HCT116 (cell line): ENCODE measurements around the gene WDR26. TPM values are rescaled to one million over a fixed set of nuclear protein-coding genes. Genes with fewer than 3 reads are reported as not detected.

Experiments
- ATAC-seq: fragments of 200-7000 bp; cut with Tn5 transposase; 2 replicates; pipeline ENCODE4 v1.9.1; 2020; ENCODE audit warnings: mild to moderate bottlenecking, moderate library complexity
- BruUV-seq: library from RNA; stranded (reverse); fragments of 400-500 nt; replicated peaks from 2 replicates; lab custom pipeline; 2021; lab: Mats Ljungman, UMichigan
- CTCF ChIA-PET: fragments of 300-600 bp; sonication (Branson Sonifier 250); formaldehyde crosslinking; loops from one replicate; lab custom pipeline; 2021; ENCODE audit warnings: antibody characterized with exemption; lab: Charles Lee
- POLR2A ChIA-PET: fragments of 300-600, 350-600 bp; sonication (Branson Sonifier 250); formaldehyde crosslinking; loops from one replicate; lab custom pipeline; 2021; ENCODE audit warnings: antibody characterized with exemption; lab: Charles Lee
- RAD21 ChIA-PET, 2 experiments: fragments of 300-600 bp; sonication (Branson Sonifier 250); formaldehyde crosslinking; loops; one replicate each; lab custom pipeline; 2023; ENCODE audit warnings: low total read pairs in 2 of 2; ENCODE audit not compliant: uncharacterized antibody in 2 of 2, unreplicated experiment in 2 of 2, low non-redundant PET in 1 of 2; lab: Charles Lee
- DNase-seq: peaks from one replicate; pipeline ENCODE4 v3.0.0-alpha.2; 2010; ENCODE audit warnings: low read depth, low spot score
- H2AFZ ChIP-seq: fragments of 200-600 bp; shearing (Covaris generic), sonication (generic); 2 replicates; pipeline ENCODE4 v1.6.1; 2017; ENCODE audit warnings: low read depth, mixed run types, mixed read lengths, antibody characterized with exemption, low read length; ENCODE audit not compliant: poor library complexity, severe bottlenecking
- H3K27ac ChIP-seq: 2 replicates; pipeline ENCODE4 v1.5.1; 2012; ENCODE audit warnings: low read depth, low read length
- H3K27me3 ChIP-seq: fragments of 200-600 bp; sonication (generic); 2 replicates; pipeline ENCODE4 v1.6.1; 2016; ENCODE audit warnings: mixed run types, low read length, mixed read lengths; ENCODE audit not compliant: insufficient read depth
- H3K36me3 ChIP-seq, 2 experiments: fragments of 200-500 bp in 1 of 2; fragments of 200-600 bp in 1 of 2; sonication (Bioruptor generic) in 1 of 2; sonication (generic) in 1 of 2; 2 replicates each; pipeline versions ENCODE4 v1.5.1 to v1.6.1; 2014 to 2016; ENCODE audit warnings: low read length in 2 of 2, inconsistent platforms in 1 of 2, mixed read lengths in 1 of 2, mixed run types in 1 of 2; ENCODE audit not compliant: insufficient read depth in 2 of 2, control insufficient read depth in 1 of 2
- H3K4me1 ChIP-seq, 2 experiments: fragments of 200-600 bp in 1 of 2; sonication (generic) in 1 of 2; 2 replicates each; pipeline versions ENCODE4 v1.5.1 to v1.6.1; 2012 to 2017; ENCODE audit warnings: low read length in 2 of 2, inconsistent platforms in 1 of 2, mild to moderate bottlenecking in 1 of 2, mixed read lengths in 1 of 2, mixed run types in 1 of 2, moderate library complexity in 1 of 2; ENCODE audit not compliant: insufficient read depth in 2 of 2, control insufficient read depth in 1 of 2
- H3K4me2 ChIP-seq: fragments of 200-600 bp; sonication (generic); 2 replicates; pipeline ENCODE4 v1.6.1; 2017; ENCODE audit warnings: mixed run types, low read length, mixed read lengths
- H3K4me3 ChIP-seq, 2 experiments: fragments of 200-600 bp in 1 of 2; sonication (generic) in 1 of 2; replicated peaks in 1 of 2; 2 replicates each; pipeline ENCODE4 v1.5.1; 2011 to 2016; ENCODE audit warnings: low read length in 2 of 2, control low read depth in 1 of 2, low read depth in 1 of 2, mild to moderate bottlenecking in 1 of 2, mixed read lengths in 1 of 2, mixed run types in 1 of 2
- H3K79me2 ChIP-seq: fragments of 200-600 bp; sonication (generic); 2 replicates; pipeline ENCODE4 v1.6.1; 2017; ENCODE audit warnings: mild to moderate bottlenecking, mixed run types, low read length, moderate library complexity, mixed read lengths; ENCODE audit not compliant: insufficient read depth
- H3K9ac ChIP-seq: fragments of 200-600 bp; sonication (generic); 2 replicates; pipeline ENCODE4 v1.6.1; 2016; ENCODE audit warnings: low read length, mixed read lengths
- H3K9me2 ChIP-seq: fragments of 200-600 bp; sonication (generic), shearing (Covaris generic); 2 replicates; pipeline ENCODE4 v1.6.1; 2017; ENCODE audit warnings: mixed run types, mild to moderate bottlenecking, moderate library complexity; ENCODE audit not compliant: insufficient read depth
- H3K9me3 ChIP-seq, 2 experiments: fragments of 200-500 bp in 1 of 2; fragments of 200-600 bp in 1 of 2; sonication (Bioruptor generic) in 1 of 2; sonication (generic) in 1 of 2; 2 replicates each; pipeline ENCODE4 v1.6.1; 2014 to 2017; ENCODE audit warnings: low read length in 2 of 2, mixed read lengths in 2 of 2, inconsistent platforms in 1 of 2, low read depth in 1 of 2, mild to moderate bottlenecking in 1 of 2, mixed run types in 1 of 2, moderate library complexity in 1 of 2; ENCODE audit not compliant: control insufficient read depth in 1 of 2, insufficient read depth in 1 of 2
- H4K20me1 ChIP-seq: fragments of 200-600 bp; sonication (generic), shearing (Covaris generic); 2 replicates; pipeline ENCODE4 v1.6.1; 2017; ENCODE audit warnings: mixed run types, mild to moderate bottlenecking, moderate library complexity; ENCODE audit not compliant: insufficient read depth
- CBX3 ChIP-seq: IDR thresholded peaks from 2 replicates; pipeline ENCODE4 v1.6.1; 2012; ENCODE audit warnings: low read depth
- EGR1 ChIP-seq: IDR thresholded peaks from 2 replicates; pipeline ENCODE4 v1.6.1; 2012; ENCODE audit warnings: low read depth
- ELF1 ChIP-seq: IDR thresholded peaks from 2 replicates; pipeline ENCODE4 v1.6.1; 2012; ENCODE audit warnings: low read depth, borderline replicate concordance
- EZH2phosphoT487 ChIP-seq: fragments of 200-600 bp; IDR thresholded peaks from 2 replicates; pipeline ENCODE4 v1.6.1; 2018; ENCODE audit warnings: antibody characterized with exemption, borderline replicate concordance
- JUND ChIP-seq: IDR thresholded peaks from 2 replicates; pipeline ENCODE4 v1.6.1; 2012
- POLR2A ChIP-seq: IDR thresholded peaks from 2 replicates; pipeline ENCODE4 v1.7.0; 2011; ENCODE audit warnings: borderline replicate concordance; ENCODE audit not compliant: insufficient read depth, insufficient read length; ENCODE audit errors: extremely low read depth
- SIN3A ChIP-seq: IDR thresholded peaks from 2 replicates; pipeline ENCODE4 v1.6.1; 2012; ENCODE audit warnings: low read depth
- SP1 ChIP-seq: IDR thresholded peaks from 2 replicates; pipeline ENCODE4 v1.6.1; 2012; ENCODE audit warnings: low read depth
- SRF ChIP-seq: IDR thresholded peaks from 2 replicates; pipeline ENCODE4 v1.6.1; 2012; ENCODE audit warnings: low read depth
- YY1 ChIP-seq: IDR thresholded peaks from 2 replicates; pipeline ENCODE4 v1.6.1; 2011; ENCODE audit warnings: low read length, low read depth, moderate library complexity, mild to moderate bottlenecking; ENCODE audit not compliant: insufficient replicate concordance; ENCODE audit errors: extremely low read depth
- ZFX ChIP-seq: fragments of 450-650 bp; IDR thresholded peaks from 2 replicates; pipeline ENCODE4 v1.6.1; 2017
- intact Hi-C: fragments of 100-400 bp; cut with micrococcal nuclease; formaldehyde crosslinking; loops from 2 replicates; pipeline ENCODE4 v1.10.0; 2022
- total RNA-seq: library from RNA; stranded (reverse); gene quantifications from one replicate; pipeline ENCODE4 v1.2.1, GENCODE V29; 2021; ENCODE audit not compliant: unreplicated experiment
- TF ChIP-seq, protein P1 (sequence below): IDR thresholded peaks from 2 replicates; pipeline ENCODE4 v1.6.1; 2011; ENCODE audit warnings: mild to moderate bottlenecking, low read length, moderate library complexity; ENCODE audit not compliant: insufficient replicate concordance; ENCODE audit errors: extremely low read depth
- TF ChIP-seq, protein P2 (sequence below): IDR thresholded peaks from 2 replicates; pipeline ENCODE4 v1.6.1; 2012
- TF ChIP-seq, protein P3 (sequence below), 3 experiments: fragments of 200-600 bp in 1 of 3; sonication (generic) in 1 of 3; IDR thresholded peaks in 2 of 3; conservative IDR thresholded peaks in 1 of 3; 2 replicates each; pipeline ENCODE4 v1.5.1; 2012 to 2017; ENCODE audit warnings: low read depth in 2 of 3, low read length in 2 of 3, antibody characterized with exemption in 1 of 3, borderline replicate concordance in 1 of 3, control low read depth in 1 of 3, mild to moderate bottlenecking in 1 of 3, mixed read lengths in 1 of 3, mixed run types in 1 of 3, moderate library complexity in 1 of 3; ENCODE audit not compliant: insufficient read depth in 1 of 3
- TF ChIP-seq, protein P4 (sequence below): IDR thresholded peaks from 2 replicates; pipeline ENCODE4 v1.6.1; 2012

The WDR26 gene
- total RNA-seq, 1 experiment from 2014 or later: 57.2 TPM

DNA sequence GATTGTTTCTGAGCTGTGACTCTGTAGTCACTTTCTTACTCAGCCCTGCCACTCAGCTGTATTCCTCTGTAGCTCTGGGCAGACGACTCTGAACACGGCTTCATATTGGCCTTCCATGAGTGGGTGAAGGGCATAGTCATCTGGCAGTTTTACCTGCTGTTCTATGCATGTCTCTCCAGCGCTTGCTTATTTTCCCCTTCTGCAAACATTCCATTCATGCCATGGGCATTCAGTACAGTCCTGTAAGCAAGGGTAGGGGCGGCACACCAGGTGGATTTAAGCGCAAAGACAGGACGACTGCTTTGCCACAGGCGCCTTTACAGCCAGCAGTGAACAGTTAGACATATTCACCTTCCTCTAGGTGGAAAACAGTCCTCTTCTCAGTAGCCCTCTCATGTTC, 4.4 kb upstream of the WDR26 start:
- Histone ChIP-seq H3K9me3 (no peaks in the 10 kb centered on the region), H3K4me1 (peaks cover 9 to 13% of the 10 kb centered on the region in 2 experiments; a peak in 3 of 4 replicates), H3K4me2 (no peak overlapping the region), H2AFZ (no peak overlapping the region), H3K4me3 (no peak overlapping the region), H3K36me3 (peaks cover 0 to 2% of the 10 kb centered on the region in 2 experiments; a peak in 1 of 4 replicates), H3K9ac (no peak overlapping the region), H3K79me2 (peaks cover 17% of the 10 kb centered on the region), H3K9me2 (no peaks in the 10 kb centered on the region)
- intact Hi-C loops: loop anchor here (10.0 kb wide), 1 partner anchor 486 kb away; the partner anchor contains the start of gene DNAH14
- ChIA-PET POLR2A (no interaction called here), RAD21 (no interaction called here), CTCF (no interaction called here)
- ATAC-seq (no peak), DNase-seq (no peak)
- BruUV-seq: no TSS peak
- TF ChIP-seq ELF1 (no peak), CBX3 (no peak), SIN3A (no peak)
- TF ChIP-seq, protein P1, sequence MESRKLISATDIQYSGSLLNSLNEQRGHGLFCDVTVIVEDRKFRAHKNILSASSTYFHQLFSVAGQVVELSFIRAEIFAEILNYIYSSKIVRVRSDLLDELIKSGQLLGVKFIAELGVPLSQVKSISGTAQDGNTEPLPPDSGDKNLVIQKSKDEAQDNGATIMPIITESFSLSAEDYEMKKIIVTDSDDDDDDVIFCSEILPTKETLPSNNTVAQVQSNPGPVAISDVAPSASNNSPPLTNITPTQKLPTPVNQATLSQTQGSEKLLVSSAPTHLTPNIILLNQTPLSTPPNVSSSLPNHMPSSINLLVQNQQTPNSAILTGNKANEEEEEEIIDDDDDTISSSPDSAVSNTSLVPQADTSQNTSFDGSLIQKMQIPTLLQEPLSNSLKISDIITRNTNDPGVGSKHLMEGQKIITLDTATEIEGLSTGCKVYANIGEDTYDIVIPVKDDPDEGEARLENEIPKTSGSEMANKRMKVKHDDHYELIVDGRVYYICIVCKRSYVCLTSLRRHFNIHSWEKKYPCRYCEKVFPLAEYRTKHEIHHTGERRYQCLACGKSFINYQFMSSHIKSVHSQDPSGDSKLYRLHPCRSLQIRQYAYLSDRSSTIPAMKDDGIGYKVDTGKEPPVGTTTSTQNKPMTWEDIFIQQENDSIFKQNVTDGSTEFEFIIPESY: no peak
- TF ChIP-seq, all 23 proteins: peak for 0
- H4K20me1 ChIP-seq: no peaks in the 10 kb centered on the region
- H3K27ac ChIP-seq: no peak overlapping the region
- no peaks in the 10 kb centered on the region for H3K27me3 ChIP-seq

DNA sequence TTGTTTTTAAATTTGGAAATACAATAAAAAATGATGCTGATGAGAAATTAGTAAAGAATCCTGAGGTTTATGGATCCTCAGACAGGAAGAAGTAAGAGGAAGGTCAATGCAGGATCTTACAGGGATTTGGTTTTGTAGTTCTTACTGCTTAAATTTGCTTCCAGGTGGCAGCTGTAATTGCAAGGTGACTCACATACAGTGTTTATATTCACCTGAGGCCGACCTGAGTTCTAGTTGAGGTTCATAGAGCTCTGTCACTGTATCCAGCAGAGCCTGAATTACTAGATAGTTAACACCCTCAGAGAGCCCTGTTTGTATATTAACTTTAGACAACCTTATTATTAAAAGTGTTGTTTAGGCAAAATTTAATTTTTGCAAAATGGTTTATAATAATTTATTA, 1.4 kb upstream of the WDR26 start:
- H3K36me3 ChIP-seq: peaks cover 4 to 7% of the 10 kb centered on the region in 2 experiments; a peak in 2 of 4 replicates
- BruUV-seq: no TSS peak
- H3K27me3 ChIP-seq: no peaks in the 10 kb centered on the region
- H4K20me1 ChIP-seq: peaks cover 3% of the 10 kb centered on the region; the same call in 1 of the 2 replicates
- RAD21 ChIA-PET: interaction anchor here in 1 of 2 experiments (0.6 kb wide), 1 partner anchor 59 kb away, joined by 3 read pairs; no protein-coding TSS in a partner anchor
- POLR2A ChIA-PET: no interaction called here
- peak overlapping the region; percentile 83 for H3K9ac ChIP-seq
- no peaks in the 10 kb centered on the region for H3K9me3 ChIP-seq
- H3K4me1 ChIP-seq: peaks cover 14 to 26% of the 10 kb centered on the region in 2 experiments; a peak in 3 of 4 replicates
- no peaks in the 10 kb centered on the region for H3K9me2 ChIP-seq
- H3K4me2 ChIP-seq: peak overlapping the region; percentile 82
- H3K79me2 ChIP-seq: peaks cover 47% of the 10 kb centered on the region
- intact Hi-C loops: loop anchor here (10.0 kb wide), 1 partner anchor 489 kb away; the partner anchor contains the start of gene DNAH14
- DNase-seq (no peak), ATAC-seq (no peak)
- no peak overlapping the region for H2AFZ ChIP-seq
- TF ChIP-seq POLR2A: no peak
- TF ChIP-seq SRF: no peak
- TF ChIP-seq SIN3A: 0 out of 2 replicates have a peak, but pooled peaks have one; percentile 9
- TF ChIP-seq, protein P2, sequence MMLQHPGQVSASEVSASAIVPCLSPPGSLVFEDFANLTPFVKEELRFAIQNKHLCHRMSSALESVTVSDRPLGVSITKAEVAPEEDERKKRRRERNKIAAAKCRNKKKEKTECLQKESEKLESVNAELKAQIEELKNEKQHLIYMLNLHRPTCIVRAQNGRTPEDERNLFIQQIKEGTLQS: no peak
- TF ChIP-seq ELF1: no peak
- no peak for TF ChIP-seq YY1
- TF ChIP-seq SP1: 0 out of 2 replicates have a peak, but pooled peaks have one; percentile 12
- no peak for TF ChIP-seq EGR1
- TF ChIP-seq, protein P3, sequence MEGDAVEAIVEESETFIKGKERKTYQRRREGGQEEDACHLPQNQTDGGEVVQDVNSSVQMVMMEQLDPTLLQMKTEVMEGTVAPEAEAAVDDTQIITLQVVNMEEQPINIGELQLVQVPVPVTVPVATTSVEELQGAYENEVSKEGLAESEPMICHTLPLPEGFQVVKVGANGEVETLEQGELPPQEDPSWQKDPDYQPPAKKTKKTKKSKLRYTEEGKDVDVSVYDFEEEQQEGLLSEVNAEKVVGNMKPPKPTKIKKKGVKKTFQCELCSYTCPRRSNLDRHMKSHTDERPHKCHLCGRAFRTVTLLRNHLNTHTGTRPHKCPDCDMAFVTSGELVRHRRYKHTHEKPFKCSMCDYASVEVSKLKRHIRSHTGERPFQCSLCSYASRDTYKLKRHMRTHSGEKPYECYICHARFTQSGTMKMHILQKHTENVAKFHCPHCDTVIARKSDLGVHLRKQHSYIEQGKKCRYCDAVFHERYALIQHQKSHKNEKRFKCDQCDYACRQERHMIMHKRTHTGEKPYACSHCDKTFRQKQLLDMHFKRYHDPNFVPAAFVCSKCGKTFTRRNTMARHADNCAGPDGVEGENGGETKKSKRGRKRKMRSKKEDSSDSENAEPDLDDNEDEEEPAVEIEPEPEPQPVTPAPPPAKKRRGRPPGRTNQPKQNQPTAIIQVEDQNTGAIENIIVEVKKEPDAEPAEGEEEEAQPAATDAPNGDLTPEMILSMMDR (IDR thresholded peaks at IDR 0.05 in 2 of 3, conservative IDR thresholded peaks at IDR 0.05 in 1 of 3; ENCODE audit: borderline replicate concordance in 1 of 3, insufficient read depth in 1 of 3, low read depth in 2 of 3, low read length in 2 of 3): no peak
- TF ChIP-seq, protein P4, sequence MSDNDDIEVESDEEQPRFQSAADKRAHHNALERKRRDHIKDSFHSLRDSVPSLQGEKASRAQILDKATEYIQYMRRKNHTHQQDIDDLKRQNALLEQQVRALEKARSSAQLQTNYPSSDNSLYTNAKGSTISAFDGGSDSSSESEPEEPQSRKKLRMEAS: no peak
- no peak for TF ChIP-seq ZFX
- TF ChIP-seq EZH2phosphoT487: no peak
- no peak for TF ChIP-seq JUND
- TF ChIP-seq CBX3: no peak
- H3K27ac ChIP-seq: no peak overlapping the region; the same call in 1 of the 2 replicates
- peak overlapping the region; percentile 87 to 93 for H3K4me3 ChIP-seq
- CTCF ChIA-PET: no interaction called here
